ENCODE data around the gene POLR1G.

The POLR1G gene

DNA sequence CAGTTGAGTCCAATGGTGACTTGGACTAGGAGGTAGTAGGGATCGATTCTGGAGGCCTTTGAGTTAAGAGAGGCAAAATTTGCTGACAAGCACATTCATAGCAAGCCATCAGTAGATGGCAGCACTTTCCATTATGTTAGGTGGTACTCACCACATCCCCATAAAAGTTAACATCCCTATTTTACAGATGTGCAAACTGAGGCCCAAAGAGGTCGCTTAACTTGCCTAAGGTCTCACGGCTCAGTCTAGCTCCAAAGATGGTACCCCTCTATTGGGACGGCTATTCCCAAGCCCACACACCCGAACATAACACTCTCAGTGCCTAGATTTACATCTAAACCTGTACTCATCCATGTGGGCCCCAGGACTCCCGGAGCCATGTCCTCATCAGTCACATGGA, 39.9 kb downstream of the POLR1G start:
- DNase-seq (ENCODE audit: low read depth in 2 of 2), result no peak

DNA sequence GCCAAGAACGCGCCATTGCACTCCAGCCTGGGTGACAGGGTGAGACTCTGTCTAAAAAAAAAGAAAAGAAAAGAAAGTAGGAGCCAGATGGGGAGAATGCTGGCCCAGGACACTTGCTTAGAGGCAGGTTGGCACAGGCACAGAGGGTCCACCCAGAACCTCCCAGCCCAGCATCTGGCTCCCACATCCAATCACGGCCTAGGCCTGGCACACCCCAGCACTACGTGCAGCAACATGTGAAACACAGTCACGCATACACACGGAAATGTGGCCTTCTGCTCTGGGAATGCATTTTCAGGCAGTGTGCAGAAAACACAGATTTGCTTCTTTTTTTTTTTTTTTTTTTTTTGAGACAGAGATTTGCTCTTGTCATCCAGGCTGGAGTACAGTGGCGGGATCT, 40.5 kb downstream of the POLR1G start:
- DNase-seq (ENCODE audit: low read depth in 2 of 2), result no peak

DNA sequence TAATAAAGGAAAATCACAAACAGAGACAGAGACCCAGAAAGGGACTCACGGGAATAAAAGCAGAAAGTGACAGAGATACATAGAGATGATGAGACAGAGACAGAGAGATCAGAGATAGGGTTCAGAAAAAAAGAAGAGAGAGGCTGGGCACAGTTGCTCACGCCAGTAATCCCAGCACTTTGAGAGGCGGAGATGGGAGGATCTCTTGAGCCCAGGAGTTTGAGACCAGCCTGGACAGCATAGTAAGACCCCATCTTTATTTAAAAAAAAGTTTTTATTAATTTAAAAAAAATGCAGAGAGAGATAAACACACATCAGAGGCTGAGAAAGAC, 41.9 kb downstream of the POLR1G start:
- DNase-seq (ENCODE audit: low read depth in 2 of 2), result no peak

DNA sequence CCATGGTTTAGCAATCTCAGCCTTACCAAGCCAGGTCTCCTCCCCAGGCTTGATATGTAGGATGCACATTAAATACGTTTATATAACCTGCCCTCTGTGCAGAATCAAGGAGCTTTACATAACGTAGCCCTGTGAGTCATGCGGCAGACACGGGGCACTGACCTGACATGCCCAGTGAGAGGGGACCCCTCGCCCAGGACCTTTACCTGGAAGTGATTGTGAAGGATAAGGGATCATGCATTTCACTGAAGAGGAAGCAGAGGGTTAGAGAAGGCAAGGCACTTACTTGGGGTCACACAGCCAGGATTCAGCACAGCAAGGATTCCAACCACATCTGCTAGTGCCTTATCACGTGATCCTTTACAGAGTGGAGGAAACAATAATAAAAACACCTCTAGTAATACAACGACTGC, 42.4 kb downstream of the POLR1G start:
- no peak for DNase-seq (ENCODE audit: low read depth in 2 of 2)

DNA sequence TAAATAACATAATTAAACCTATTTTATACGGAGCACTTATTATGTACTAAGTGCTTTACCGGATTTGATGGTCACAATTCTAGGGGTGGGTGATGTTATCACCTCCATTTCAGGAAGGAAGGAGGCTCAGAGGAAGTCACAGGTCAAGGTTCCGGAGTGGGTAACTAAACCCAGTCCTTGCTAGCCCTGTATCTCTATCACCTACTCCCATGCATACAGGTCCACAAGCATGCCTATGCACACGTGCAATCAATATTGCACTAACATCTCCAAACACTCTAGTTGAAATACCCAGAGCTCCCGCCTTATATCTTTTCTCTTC, 43.5 kb downstream of the POLR1G start:
- no peak for DNase-seq (ENCODE audit: low read depth in 2 of 2)

DNA sequence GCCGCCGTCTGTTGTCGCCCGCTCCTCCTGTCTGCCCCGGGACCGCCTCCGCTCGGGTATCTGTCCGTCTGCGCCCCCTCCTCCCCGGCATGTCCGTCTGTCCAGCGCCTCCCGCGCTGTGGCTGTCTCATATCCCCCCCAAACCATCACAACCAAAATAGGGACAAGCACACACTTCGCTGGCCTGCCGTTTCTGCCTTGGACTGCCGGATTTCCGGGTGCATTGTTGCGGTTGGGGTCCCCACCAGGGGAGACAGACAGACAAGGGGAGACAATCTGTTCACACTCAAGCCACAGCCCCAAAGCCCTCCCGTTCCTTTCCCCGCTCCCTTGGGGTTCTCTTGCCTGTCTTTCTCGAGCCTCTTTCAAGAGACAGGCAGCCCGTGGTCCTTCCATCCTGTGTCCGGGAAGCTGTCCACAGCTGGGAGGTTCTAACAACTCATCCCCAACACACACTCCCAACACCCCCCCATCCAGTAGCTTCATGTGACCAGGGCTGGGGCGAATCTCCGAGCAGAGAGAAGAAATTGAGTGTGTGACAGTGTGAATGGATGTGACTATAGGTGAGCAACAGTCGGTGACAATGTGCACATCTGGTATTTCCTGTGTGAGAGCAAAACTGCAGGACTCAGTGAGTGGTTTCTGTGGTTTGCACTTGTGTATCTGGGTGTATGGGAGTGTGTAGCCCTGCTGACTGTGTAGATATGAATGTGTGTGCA, 44.8 kb downstream of the POLR1G start:
- DNase-seq (ENCODE audit: low read depth in 2 of 2), result no peak

DNA sequence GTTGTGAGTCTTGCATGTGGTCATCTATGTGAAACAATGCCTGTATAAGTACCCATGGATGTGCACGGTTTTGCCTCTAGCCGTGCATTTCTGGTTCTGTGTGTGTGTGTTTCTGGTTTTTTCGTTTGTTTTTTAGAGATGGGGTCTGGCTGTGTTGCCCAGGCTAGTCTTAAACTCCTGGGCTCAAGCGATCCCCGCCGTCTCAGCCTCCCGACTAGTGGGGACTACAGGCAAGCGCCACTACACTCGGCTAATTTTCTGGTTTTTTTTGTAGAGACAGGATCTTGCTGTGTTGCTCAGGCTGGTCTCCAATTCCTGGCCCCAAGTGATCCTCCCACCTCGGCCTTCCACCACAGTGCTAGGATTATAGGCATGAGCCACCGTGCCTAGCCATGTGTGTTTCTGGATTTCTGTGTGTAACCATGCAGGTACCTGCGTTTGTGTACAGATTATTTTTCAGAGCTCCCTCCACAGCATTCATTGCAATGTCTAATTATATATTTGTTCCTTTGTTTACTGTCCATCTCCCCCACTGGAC, 45.5 kb downstream of the POLR1G start:
- DNase-seq (ENCODE audit: low read depth in 2 of 2), result no peak

DNA sequence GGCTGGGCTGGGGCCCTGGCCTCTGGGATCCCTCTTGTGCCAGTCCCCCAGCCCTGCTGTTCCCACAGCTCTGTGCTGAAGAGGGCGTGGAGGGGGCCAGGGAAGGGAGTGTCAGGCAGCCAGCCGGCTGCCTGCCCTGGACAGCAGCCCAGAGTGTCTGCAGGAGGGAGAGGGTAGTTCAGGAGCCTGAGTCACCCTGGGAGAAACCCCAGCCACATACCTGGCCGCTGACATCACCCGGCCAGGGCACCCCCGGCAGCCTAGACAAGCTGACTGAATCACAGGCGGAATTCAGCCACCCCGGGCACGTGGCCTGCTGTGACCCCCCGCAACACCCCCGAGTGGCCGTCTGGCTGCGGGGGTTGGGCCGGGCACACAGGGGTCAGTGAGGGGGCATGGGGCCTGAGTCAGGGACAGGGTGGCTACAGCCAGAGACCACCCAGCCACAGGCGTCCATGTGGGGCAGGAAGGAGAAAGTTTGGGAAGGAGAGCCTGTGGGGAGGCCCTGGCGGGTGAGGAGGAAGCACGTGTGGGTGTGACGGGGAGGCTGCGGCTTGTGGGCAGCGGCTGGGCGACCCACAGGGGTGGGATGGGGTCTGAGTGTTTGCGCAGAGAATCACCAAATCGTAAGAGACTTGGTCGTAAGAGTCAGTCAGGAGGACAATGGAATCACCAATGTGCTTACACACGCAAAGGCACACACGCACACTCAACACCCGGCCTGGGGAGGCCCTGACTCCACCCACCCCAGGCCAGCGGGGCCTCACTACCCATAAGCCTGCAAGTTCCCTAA, 49.5 kb downstream of the POLR1G start:
- peak; percentile 53 to 57 for DNase-seq (ENCODE audit: low read depth in 2 of 2)

DNA sequence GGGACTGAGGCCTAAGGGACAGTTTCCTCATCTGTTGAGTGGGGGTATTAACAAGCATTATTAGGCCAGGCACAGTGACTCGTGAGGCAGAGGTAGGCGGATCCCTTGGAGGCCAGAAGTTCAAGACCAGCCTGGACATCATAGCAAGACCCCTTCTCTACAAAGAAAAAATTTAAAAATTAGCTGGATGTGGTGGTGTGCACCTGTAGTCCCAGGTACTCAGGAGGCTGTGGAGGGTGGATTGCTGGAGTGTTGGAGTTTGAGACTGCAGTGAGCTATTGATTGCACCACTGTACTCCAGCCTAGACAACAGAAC, 50.0 kb downstream of the POLR1G start:
- DNase-seq (ENCODE audit: low read depth in 2 of 2), result no peak

DNA sequence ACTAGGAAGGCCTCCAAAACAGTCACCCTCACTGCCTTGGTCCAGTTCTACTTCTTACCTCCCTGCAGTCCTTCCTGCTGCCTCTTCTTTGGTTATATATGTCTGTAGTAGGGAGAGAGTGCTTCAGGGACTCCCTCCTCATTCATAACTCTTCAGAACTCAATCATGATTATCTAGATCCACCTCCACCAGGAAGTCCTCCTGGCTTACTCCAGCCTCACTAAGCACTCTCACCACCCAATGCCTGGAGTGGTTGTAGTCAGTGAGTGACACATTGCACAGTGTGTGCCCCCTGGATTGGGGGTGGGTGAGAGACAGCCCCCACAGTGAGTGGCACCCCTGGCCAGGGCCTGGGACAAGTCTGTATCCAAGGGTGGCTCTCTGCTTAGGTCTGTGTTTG, 51.3 kb downstream of the POLR1G start:
- no peak for DNase-seq (ENCODE audit: low read depth in 2 of 2)
